Prostate gland (tissue), 2 donors: ENCODE measurements around the gene SLCO3A1. TPM values are rescaled to one million over a fixed set of nuclear protein-coding genes. Genes with fewer than 3 reads are reported as not detected.

Experiments used
- DNase-seq: peaks from one replicate; pipeline ENCODE4 v3.0.0-alpha.2; 2019; ENCODE audit warnings: low spot score
- H3K27ac ChIP-seq, 2 donors: fragments of 200-600 bp; sonication (generic); 2 replicates each; pipeline ENCODE4 v1.5.1; 2017 to 2019
- H3K27me3 ChIP-seq: fragments of 200-600 bp; sonication (generic); replicated peaks from 2 replicates; pipeline ENCODE4 v1.5.1; 2019; ENCODE audit not compliant: insufficient read depth
- H3K36me3 ChIP-seq, 2 donors: fragments of 200-600 bp; sonication (generic); 1 replicate in 1 of 2; 2 replicates in 1 of 2; pipeline versions ENCODE4 v1.5.1 to v1.8.1; 2017 to 2019
- H3K4me1 ChIP-seq: fragments of 200-600 bp; sonication (generic); replicated peaks from 2 replicates; pipeline ENCODE4 v1.5.1; 2019
- H3K4me3 ChIP-seq, 2 donors: fragments of 200-600 bp; sonication (generic); 2 replicates each; pipeline ENCODE4 v1.5.1; 2017 to 2019
- H3K9me3 ChIP-seq: fragments of 200-600 bp; sonication (generic); 2 replicates; pipeline ENCODE4 v1.5.1; 2017
- CTCF ChIP-seq, 4 experiments: fragments of 200-600 bp in 2 of 4; fragments of 450-650 bp in 2 of 4; sonication (generic) in 2 of 4; IDR thresholded peaks; 1 replicate in 3 of 4; 2 replicates in 1 of 4; pipeline ENCODE4 v1.5.1; 2016 to 2019; ENCODE audit warnings: antibody characterized with exemption in 4 of 4, mild to moderate bottlenecking in 2 of 4, moderate library complexity in 2 of 4
- POLR2A ChIP-seq: fragments of 450-650 bp; IDR thresholded peaks from one replicate; pipeline ENCODE4 v1.6.1; 2016; ENCODE audit warnings: antibody characterized with exemption, mild to moderate bottlenecking
- POLR2AphosphoS5 ChIP-seq: sonication (generic); formaldehyde crosslinking; IDR thresholded peaks from one replicate; pipeline ENCODE4 v1.6.1; 2017; ENCODE audit warnings: antibody characterized with exemption
- WGBS: methylation state at CpG from one replicate; pipeline ENCODE4 v1.1.5; 2018; 5-methylcytosine and 5-hydroxymethylcytosine counted together
- intact Hi-C: fragments of 100-400 bp; cut with DNase I; formaldehyde crosslinking; loops from one replicate; pipeline ENCODE4 v1.14.2; 2022
- total RNA-seq, 2 donors: library from RNA; depleted of rRNA; stranded (reverse); fragments of >200 nt; gene quantifications; one replicate each; pipeline ENCODE4 v1.1.0, GENCODE V29; 2016

SLCO3A1 gene
- total RNA-seq, 2 donors from 2014 or later: 7.4 to 35.3 TPM

- Histone ChIP-seq H3K27me3 (no peaks in the 10 kb centered on the region), H3K36me3 (no peaks in the 10 kb centered on the region), H3K27ac (no peak overlapping the region), H3K4me3 (no peak overlapping the region), H3K4me1 (no peaks in the 10 kb centered on the region), H3K9me3 (no peaks in the 10 kb centered on the region)
- DNase-seq: no peak
- intact Hi-C loops: no loop called here
- TF ChIP-seq POLR2A: no peak
- no peak for TF ChIP-seq POLR2AphosphoS5
- no peak for TF ChIP-seq CTCF (IDR thresholded peaks at IDR 0.05)
- WGBS: 84% methylated on average over 8 of the region's 8 CpGs
Observed at GRCh38 chr15:92170897-92171296, 317.4 kb downstream of the SLCO3A1 start.

GRCh38 chr15:92178911-92179310, 325.4 kb downstream of the SLCO3A1 start:
- Histone ChIP-seq H3K9me3 (no peaks in the 10 kb centered on the region), H3K4me1 (no peaks in the 10 kb centered on the region), H3K27ac (no peak overlapping the region), H3K4me3 (no peak overlapping the region), H3K27me3 (no peaks in the 10 kb centered on the region), H3K36me3 (no peaks in the 10 kb centered on the region)
- TF ChIP-seq CTCF (IDR thresholded peaks at IDR 0.05) (no peak), POLR2AphosphoS5 (no peak), POLR2A (no peak)
- 29% methylated on average over 4 of the region's 4 CpGs for WGBS
- intact Hi-C loops: no loop called here
- DNase-seq: no peak

- H3K9me3 ChIP-seq: no peaks in the 10 kb centered on the region
- H3K4me3 ChIP-seq: no peak overlapping the region
- no peak overlapping the region for H3K27ac ChIP-seq
- intact Hi-C loops: no loop called here
- DNase-seq: no peak
- no peaks in the 10 kb centered on the region for H3K36me3 ChIP-seq
- H3K27me3 ChIP-seq: no peaks in the 10 kb centered on the region
- 95% methylated on average over 3 of the region's 3 CpGs for WGBS
- TF ChIP-seq POLR2AphosphoS5 (no peak), POLR2A (no peak), CTCF (IDR thresholded peaks at IDR 0.05) (no peak)
- no peaks in the 10 kb centered on the region for H3K4me1 ChIP-seq
Observed at GRCh38 chr15:92184142-92184541, 330.6 kb downstream of the SLCO3A1 start.

- 87% methylated on average over 8 of the region's 8 CpGs for WGBS
- TF ChIP-seq POLR2A: no peak
- no peak for TF ChIP-seq POLR2AphosphoS5
- no peak for TF ChIP-seq CTCF (IDR thresholded peaks at IDR 0.05)
Observed at GRCh38 chr15:92184679-92185230, 331.2 kb downstream of the SLCO3A1 start.

GRCh38 chr15:92187975-92188374, 334.5 kb downstream of the SLCO3A1 start:
- no peaks in the 10 kb centered on the region for H3K27me3 ChIP-seq
- no peaks in the 10 kb centered on the region for H3K4me1 ChIP-seq
- H3K27ac ChIP-seq: no peak overlapping the region
- DNase-seq: no peak
- no peaks in the 10 kb centered on the region for H3K9me3 ChIP-seq
- no peak overlapping the region for H3K4me3 ChIP-seq
- H3K36me3 ChIP-seq: no peaks in the 10 kb centered on the region
- intact Hi-C loops: no loop called here
- 58% methylated on average over 4 of the region's 4 CpGs for WGBS
- TF ChIP-seq POLR2A (no peak), CTCF (IDR thresholded peaks at IDR 0.05) (no peak), POLR2AphosphoS5 (no peak)

More at GRCh38 chr15:92184679-92185230, 331.2 kb downstream of the SLCO3A1 start:
- Histone ChIP-seq H3K4me1 (no peaks in the 10 kb centered on the region), H3K36me3 (no peaks in the 10 kb centered on the region), H3K27me3 (no peaks in the 10 kb centered on the region), H3K9me3 (no peaks in the 10 kb centered on the region), H3K4me3 (no peak overlapping the region), H3K27ac (no peak overlapping the region)
- intact Hi-C loops: no loop called here
- DNase-seq: no peak
